Measurements from ENCODE around the gene UQCRQ. TPM values are rescaled to one million over a fixed set of nuclear protein-coding genes. Genes with fewer than 3 reads are reported as not detected.
A peak's percentile ranks its signal among the peaks of the same experiment; 100 is the strongest.

Gene UQCRQ
- total and polyA plus RNA-seq, 2 of the 13 experiments (the other 11 are each of a cell fraction or from before 2014, with no cell fraction given): 257 to 575 TPM

GRCh38 chr5:132883261-132883834, 16.9 kb downstream of the UQCRQ start (continued):
- TF ChIP-seq ZGPAT (CRISPR knock-in tag; IDR thresholded peaks at IDR 0.05) (no peak), ZNF276 (CRISPR knock-in tag; IDR thresholded peaks at IDR 0.05; ENCODE audit: low read depth) (no peak), RAD21 (CRISPR knock-in tag; IDR thresholded peaks at IDR 0.05) (peak; percentile 81), ZBTB33 (CRISPR knock-in tag; IDR thresholded peaks at IDR 0.05) (no peak), ZFP90 (CRISPR knock-in tag; IDR thresholded peaks at IDR 0.05; ENCODE audit: borderline replicate concordance) (0 out of 2 replicates have a peak, but pooled peaks have one; percentile 22), POGZ (CRISPR knock-in tag; IDR thresholded peaks at IDR 0.05) (no peak), KLF16 (CRISPR knock-in tag; IDR thresholded peaks at IDR 0.05) (peak in 1 of 2 experiments; percentile 52; a peak in 1 of 4 replicates), PPARG (CRISPR knock-in tag; conservative IDR thresholded peaks at IDR 0.05) (0 out of 2 replicates have a peak, but pooled peaks have one; percentile 38), TOE1 (CRISPR knock-in tag; IDR thresholded peaks at IDR 0.05) (0 out of 2 replicates have a peak, but pooled peaks have one; percentile 40), ZBTB26 (CRISPR knock-in tag; IDR thresholded peaks at IDR 0.05; ENCODE audit: borderline replicate concordance) (no peak), ZMYM4 (CRISPR knock-in tag; IDR thresholded peaks at IDR 0.05) (no peak), FUBP1 (CRISPR knock-in tag; IDR thresholded peaks at IDR 0.05; ENCODE audit: borderline replicate concordance) (no peak), GATAD2A (CRISPR knock-in tag; IDR thresholded peaks at IDR 0.05) (peak; percentile 54), MED1 (CRISPR knock-in tag; IDR thresholded peaks at IDR 0.05) (peak; percentile 49), ZBTB20 (CRISPR knock-in tag; IDR thresholded peaks at IDR 0.05; ENCODE audit: borderline replicate concordance, low read depth) (no peak), PRDM10 (CRISPR knock-in tag; IDR thresholded peaks at IDR 0.05; ENCODE audit: low read depth) (peak; percentile 53; the same call in 1 of the 2 replicates)
